Measurements from ENCODE around the gene TACR1.

TACR1 gene

GRCh38 chr2:75100801-75101151 is 98.5 kb downstream of the TACR1 start:
- FAIRE-seq (no peak), DNase-seq (ENCODE audit: insufficient read length, low spot score) (no peak)
- TF ChIP-seq POLR2A (IDR thresholded peaks at IDR 0.05; ENCODE audit: low read depth, low read length), result no peak

- TF ChIP-seq POLR2A (IDR thresholded peaks at IDR 0.05; ENCODE audit: low read depth, low read length), result no peak
- DNase-seq (ENCODE audit: insufficient read length, low spot score) (peak; percentile 28), FAIRE-seq (peak; percentile 96)
Observed at GRCh38 chr2:75100011-75100800, 99.1 kb downstream of the TACR1 start.

- no peak for TF ChIP-seq POLR2A (IDR thresholded peaks at IDR 0.05; ENCODE audit: low read depth, low read length)
- no peak for DNase-seq (ENCODE audit: insufficient read length, low spot score)
- FAIRE-seq, result peak; percentile 6
Observed at GRCh38 chr2:75099521-75099922, 99.8 kb downstream of the TACR1 start.

- TF ChIP-seq POLR2A (IDR thresholded peaks at IDR 0.05; ENCODE audit: low read depth, low read length), result no peak
- DNase-seq (ENCODE audit: insufficient read length, low spot score) (peak; percentile 21), FAIRE-seq (no peak)
Observed at GRCh38 chr2:75098856-75099255, 100.5 kb downstream of the TACR1 start.

- no peak for FAIRE-seq
- TF ChIP-seq POLR2A (IDR thresholded peaks at IDR 0.05; ENCODE audit: low read depth, low read length), result no peak
- DNase-seq (ENCODE audit: insufficient read length, low spot score), result no peak
Observed at GRCh38 chr2:75097831-75098230, 101.5 kb downstream of the TACR1 start.

GRCh38 chr2:75094405-75094804 is 104.9 kb downstream of the TACR1 start:
- no peak for DNase-seq (ENCODE audit: insufficient read length, low spot score)
- no peak for FAIRE-seq
- no peak for TF ChIP-seq POLR2A (IDR thresholded peaks at IDR 0.05; ENCODE audit: low read depth, low read length)

GRCh38 chr2:75090770-75091515 is 108.4 kb downstream of the TACR1 start:
- FAIRE-seq (no peak), DNase-seq (ENCODE audit: insufficient read length, low spot score) (no peak)
- TF ChIP-seq POLR2A (IDR thresholded peaks at IDR 0.05; ENCODE audit: low read depth, low read length), result no peak

- FAIRE-seq, result no peak
- no peak for TF ChIP-seq POLR2A (IDR thresholded peaks at IDR 0.05; ENCODE audit: low read depth, low read length)
- no peak for DNase-seq (ENCODE audit: insufficient read length, low spot score)
Observed at GRCh38 chr2:75089471-75089870, 109.8 kb downstream of the TACR1 start.

GRCh38 chr2:75088791-75089190 is 110.5 kb downstream of the TACR1 start:
- FAIRE-seq (no peak), DNase-seq (ENCODE audit: insufficient read length, low spot score) (no peak)
- TF ChIP-seq POLR2A (IDR thresholded peaks at IDR 0.05; ENCODE audit: low read depth, low read length), result no peak

- no peak for TF ChIP-seq POLR2A (IDR thresholded peaks at IDR 0.05; ENCODE audit: low read depth, low read length)
- FAIRE-seq (no peak), DNase-seq (ENCODE audit: insufficient read length, low spot score) (no peak)
Observed at GRCh38 chr2:75087736-75088135, 111.6 kb downstream of the TACR1 start.

- DNase-seq (ENCODE audit: insufficient read length, low spot score) (no peak), FAIRE-seq (no peak)
- no peak for TF ChIP-seq POLR2A (IDR thresholded peaks at IDR 0.05; ENCODE audit: low read depth, low read length)
Observed at GRCh38 chr2:75079575-75079974, 119.7 kb downstream of the TACR1 start.

GRCh38 chr2:75077909-75078308 is 121.4 kb downstream of the TACR1 start:
- no peak for FAIRE-seq
- no peak for DNase-seq (ENCODE audit: insufficient read length, low spot score)
- no peak for TF ChIP-seq POLR2A (IDR thresholded peaks at IDR 0.05; ENCODE audit: low read depth, low read length)

GRCh38 chr2:75076088-75076487 is 123.2 kb downstream of the TACR1 start:
- DNase-seq (ENCODE audit: insufficient read length, low spot score) (no peak), FAIRE-seq (no peak)

GRCh38 chr2:75074708-75075107 is 124.6 kb downstream of the TACR1 start:
- DNase-seq (ENCODE audit: insufficient read length, low spot score) (no peak), FAIRE-seq (no peak)
- no peak for TF ChIP-seq POLR2A (IDR thresholded peaks at IDR 0.05; ENCODE audit: low read depth, low read length)

More at GRCh38 chr2:75076088-75076487, 123.2 kb downstream of the TACR1 start:
- no peak for TF ChIP-seq POLR2A (IDR thresholded peaks at IDR 0.05; ENCODE audit: low read depth, low read length)

GRCh38 chr2:75074228-75074627 is 125.1 kb downstream of the TACR1 start:
- FAIRE-seq, result no peak
- TF ChIP-seq POLR2A (IDR thresholded peaks at IDR 0.05; ENCODE audit: low read depth, low read length), result no peak
- DNase-seq (ENCODE audit: insufficient read length, low spot score), result no peak

Data from H54 (cell line).